ENCODE data around the gene TNS3.

TNS3 gene

DNA sequence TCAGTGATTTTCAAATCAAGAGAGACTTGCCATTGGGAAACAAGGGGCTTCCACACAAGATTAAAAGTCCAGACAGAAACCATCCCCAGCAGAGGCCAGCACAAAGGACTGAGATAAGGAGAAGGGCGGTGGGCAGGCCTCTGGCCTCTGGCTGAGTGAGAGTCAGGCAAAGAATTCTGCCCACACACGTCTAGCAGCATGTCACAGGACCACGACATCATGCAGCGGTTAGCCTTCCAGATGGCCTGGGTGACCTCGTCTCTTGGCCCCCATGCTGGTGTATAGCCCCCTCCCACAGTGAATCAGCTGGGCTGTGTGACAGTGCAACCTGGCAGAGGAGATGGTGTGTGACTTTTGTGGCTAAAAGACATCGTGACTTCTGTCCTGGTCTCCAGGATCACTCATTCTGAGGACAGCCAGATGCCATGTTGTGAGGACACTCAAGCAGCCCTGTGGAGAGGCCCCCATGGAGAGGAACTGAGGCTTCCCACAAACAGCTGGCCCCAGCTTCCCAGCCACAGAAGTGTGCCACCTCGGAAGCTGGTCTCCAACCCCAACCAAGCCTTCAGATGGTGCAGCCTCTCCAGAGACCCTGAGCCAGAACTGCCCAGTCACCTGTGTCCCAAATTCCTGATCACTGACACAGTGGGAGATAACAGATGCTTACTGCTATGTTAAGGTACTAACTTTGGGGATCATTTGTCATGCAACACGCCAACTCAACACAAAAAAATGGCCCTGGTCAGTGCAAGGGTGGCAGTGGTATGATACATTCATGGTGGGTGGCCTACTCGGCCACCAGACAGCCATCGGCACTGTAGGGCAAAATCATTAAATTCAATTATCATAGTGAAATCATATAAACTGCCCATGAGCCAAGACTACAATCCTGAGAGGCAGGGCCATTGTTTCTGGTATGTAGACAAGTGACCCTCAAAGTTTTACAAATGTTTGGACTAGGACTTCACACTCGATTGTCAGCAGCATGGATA is 73.2 kb downstream of the TNS3 start:
- H3K27ac Mint-ChIP-seq = no peak overlapping the region
- no peak for DNase-seq
- peaks cover 0 to 6% of the 10 kb centered on the region in 2 donors for H3K9me3 Mint-ChIP-seq
- ATAC-seq (replicated peaks) = no peak
- no peaks in the 10 kb centered on the region for H3K36me3 Mint-ChIP-seq (ENCODE audit: insufficient read depth)
- peaks cover 0 to 8% of the 10 kb centered on the region in 2 donors for H3K27me3 Mint-ChIP-seq
- H3K4me3 Mint-ChIP-seq = no peak overlapping the region
- H3K4me1 Mint-ChIP-seq (ENCODE audit: low read depth in 2 of 2) = no peaks in the 10 kb centered on the region

DNA sequence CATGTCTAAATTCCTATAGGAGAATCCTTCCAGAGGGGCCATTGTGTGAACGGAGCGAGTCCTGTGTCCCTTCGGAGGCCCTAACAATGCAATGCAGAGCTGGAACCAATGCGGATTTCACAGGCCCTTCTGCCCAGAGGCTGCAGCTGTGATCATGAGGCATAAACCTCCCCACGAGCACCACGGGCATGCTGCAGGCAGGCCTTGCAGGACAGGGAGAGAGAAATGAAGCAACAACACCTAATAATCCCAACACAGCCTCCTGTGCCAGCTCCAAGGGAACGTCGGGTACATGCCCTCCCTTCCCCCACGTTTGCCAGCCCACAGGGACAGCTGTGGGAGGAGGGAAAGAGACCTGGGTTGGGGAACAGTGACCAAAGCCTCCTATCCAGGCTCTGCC is 74.4 kb downstream of the TNS3 start:
- Mint-ChIP-seq H3K4me1 (ENCODE audit: low read depth in 2 of 2) (no peaks in the 10 kb centered on the region), H3K27ac (no peak overlapping the region)

DNA sequence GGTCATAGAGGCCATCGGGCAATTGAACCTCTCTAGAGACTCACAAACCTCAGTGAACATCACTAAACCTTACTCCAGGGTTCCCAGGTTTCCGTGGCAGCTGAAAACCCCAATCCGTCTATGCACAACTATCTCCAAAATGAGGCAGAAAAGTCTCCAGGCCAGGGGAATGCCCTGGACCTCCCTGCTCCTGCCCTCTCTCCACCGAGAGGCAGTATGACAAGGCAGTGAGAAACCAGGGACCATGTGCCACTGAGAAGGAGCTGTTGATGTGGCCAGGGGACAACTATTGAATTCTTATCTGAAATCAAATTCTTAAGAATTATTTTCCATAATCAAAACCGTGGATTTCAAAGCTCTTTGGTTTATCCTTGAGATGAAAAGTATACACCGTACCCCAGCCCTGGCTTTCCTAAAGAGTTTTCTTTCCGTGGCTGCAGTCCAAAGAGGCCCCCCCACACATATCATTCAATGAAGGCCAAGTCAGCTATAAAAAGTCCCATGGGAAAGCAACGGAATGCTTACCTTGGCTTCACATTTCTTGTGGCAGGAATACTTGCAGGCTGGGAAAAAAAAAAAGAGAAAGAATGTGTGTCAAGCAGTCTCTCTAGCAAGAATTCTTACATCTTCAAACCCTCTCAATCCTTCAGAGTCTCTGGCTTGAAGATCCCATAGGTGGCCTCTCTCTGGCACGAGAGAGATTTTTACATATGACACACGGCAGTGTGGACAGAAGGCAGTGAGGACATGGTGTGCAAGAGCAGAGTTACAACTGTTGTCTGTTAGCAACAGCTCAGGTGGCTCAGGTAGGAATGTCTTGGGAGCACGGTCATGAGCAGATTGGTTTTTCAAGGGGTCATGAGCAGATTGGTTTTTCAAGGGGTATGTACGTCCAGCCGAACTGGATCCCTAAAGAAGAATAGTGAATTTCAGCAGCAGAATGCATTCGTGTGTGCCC is 75.2 kb downstream of the TNS3 start:
- no peak overlapping the region for H3K4me3 Mint-ChIP-seq
- H3K27me3 Mint-ChIP-seq = peaks cover 0 to 8% of the 10 kb centered on the region in 2 donors
- H3K36me3 Mint-ChIP-seq (ENCODE audit: insufficient read depth) = no peaks in the 10 kb centered on the region
- no peak overlapping the region for H3K27ac Mint-ChIP-seq
- ATAC-seq (replicated peaks) (no peak), DNase-seq (no peak)
- H3K4me1 Mint-ChIP-seq (ENCODE audit: low read depth in 2 of 2) = no peaks in the 10 kb centered on the region
- H3K9me3 Mint-ChIP-seq = peaks cover 0 to 6% of the 10 kb centered on the region in 2 donors

More for the DNA sequence above, 74.4 kb downstream of the TNS3 start:
- no peaks in the 10 kb centered on the region for H3K36me3 Mint-ChIP-seq (ENCODE audit: insufficient read depth)
- DNase-seq = no peak
- H3K4me3 Mint-ChIP-seq = no peak overlapping the region
- H3K27me3 Mint-ChIP-seq = peaks cover 0 to 8% of the 10 kb centered on the region in 2 donors
- peaks cover 0 to 6% of the 10 kb centered on the region in 2 donors for H3K9me3 Mint-ChIP-seq
- ATAC-seq (replicated peaks) = no peak

GRCh38 chr7:47505312-47506007 is 76.5 kb downstream of the TNS3 start:
- H3K9me3 Mint-ChIP-seq = peaks cover 0 to 6% of the 10 kb centered on the region in 2 donors
- no peaks in the 10 kb centered on the region for H3K4me1 Mint-ChIP-seq (ENCODE audit: low read depth in 2 of 2)
- H3K36me3 Mint-ChIP-seq (ENCODE audit: insufficient read depth) = no peaks in the 10 kb centered on the region

GRCh38 chr7:47504551-47505311 is 77.2 kb downstream of the TNS3 start:
- no peaks in the 10 kb centered on the region for H3K4me1 Mint-ChIP-seq (ENCODE audit: low read depth in 2 of 2)
- no peak overlapping the region for H3K4me3 Mint-ChIP-seq
- no peak for ATAC-seq (replicated peaks)
- DNase-seq = no peak
- no peak overlapping the region for H3K27ac Mint-ChIP-seq
- no peaks in the 10 kb centered on the region for H3K36me3 Mint-ChIP-seq (ENCODE audit: insufficient read depth)
- peaks cover 0 to 6% of the 10 kb centered on the region in 2 donors for H3K9me3 Mint-ChIP-seq
- H3K27me3 Mint-ChIP-seq = peaks cover 0 to 8% of the 10 kb centered on the region in 2 donors

More at GRCh38 chr7:47505312-47506007, 76.5 kb downstream of the TNS3 start:
- H3K4me3 Mint-ChIP-seq = no peak overlapping the region
- DNase-seq = no peak
- peaks cover 0 to 8% of the 10 kb centered on the region in 2 donors for H3K27me3 Mint-ChIP-seq
- no peak for ATAC-seq (replicated peaks)
- H3K27ac Mint-ChIP-seq = no peak overlapping the region

DNA sequence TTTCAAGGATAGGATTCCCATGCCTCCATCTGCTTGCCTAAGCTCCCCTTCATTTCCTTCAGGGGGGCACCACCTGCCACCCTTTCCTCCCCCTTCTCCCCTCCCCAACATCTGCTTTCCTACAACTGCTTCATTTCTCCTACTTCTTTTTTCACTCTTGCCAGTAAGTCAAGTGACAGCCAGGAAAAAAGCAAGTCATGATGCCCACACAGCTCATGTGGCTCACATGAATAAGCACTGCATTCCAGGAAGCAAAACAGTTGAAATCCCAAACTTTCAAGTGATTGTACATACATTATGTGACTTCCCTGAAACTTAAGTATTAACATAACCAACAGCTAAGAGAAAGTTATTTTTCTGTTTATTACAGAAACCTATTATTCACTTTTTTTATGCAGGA is 78.6 kb downstream of the TNS3 start:
- Mint-ChIP-seq H3K4me3 (no peak overlapping the region), H3K27me3 (peaks cover 0 to 8% of the 10 kb centered on the region in 2 donors), H3K27ac (no peak overlapping the region), H3K4me1 (ENCODE audit: low read depth in 2 of 2) (no peaks in the 10 kb centered on the region), H3K36me3 (ENCODE audit: insufficient read depth) (no peaks in the 10 kb centered on the region), H3K9me3 (peaks cover 0 to 6% of the 10 kb centered on the region in 2 donors)
- ATAC-seq (replicated peaks) (no peak), DNase-seq (no peak)

GRCh38 chr7:47502240-47502877 is 79.6 kb downstream of the TNS3 start:
- no peak for ATAC-seq (replicated peaks)
- Mint-ChIP-seq H3K9me3 (peaks cover 0 to 6% of the 10 kb centered on the region in 2 donors), H3K36me3 (ENCODE audit: insufficient read depth) (no peaks in the 10 kb centered on the region), H3K27ac (no peak overlapping the region), H3K4me1 (ENCODE audit: low read depth in 2 of 2) (peaks cover 0 to 2% of the 10 kb centered on the region in 2 donors), H3K4me3 (no peak overlapping the region), H3K27me3 (peaks cover 0 to 8% of the 10 kb centered on the region in 2 donors)
- no peak for DNase-seq

DNA sequence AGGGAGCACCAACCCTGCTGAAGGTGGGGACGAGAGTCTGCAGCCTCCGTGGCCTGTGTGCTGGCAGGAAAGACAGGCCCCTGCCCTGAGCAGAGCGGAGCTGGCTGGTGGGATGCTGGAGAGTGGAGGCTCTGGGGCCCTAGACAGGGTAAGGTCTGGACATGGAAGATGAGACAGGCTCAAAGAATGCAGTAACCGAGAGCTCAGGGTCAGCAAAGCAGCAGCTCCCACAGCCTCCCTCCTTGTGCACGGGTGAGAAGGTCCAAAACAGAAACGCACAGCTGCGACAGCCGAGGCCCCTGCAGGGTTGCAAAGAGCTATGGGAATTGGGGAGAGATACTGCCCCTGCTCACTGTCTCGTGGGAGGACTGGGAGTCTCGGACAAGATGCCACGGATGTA is 80.5 kb downstream of the TNS3 start:
- peaks cover 0 to 2% of the 10 kb centered on the region in 2 donors for H3K4me1 Mint-ChIP-seq (ENCODE audit: low read depth in 2 of 2)
- no peak for ATAC-seq (replicated peaks)
- peaks cover 0 to 6% of the 10 kb centered on the region in 2 donors for H3K9me3 Mint-ChIP-seq
- no peak overlapping the region for H3K27ac Mint-ChIP-seq
- H3K36me3 Mint-ChIP-seq (ENCODE audit: insufficient read depth) = no peaks in the 10 kb centered on the region
- no peak overlapping the region for H3K4me3 Mint-ChIP-seq
- H3K27me3 Mint-ChIP-seq = peaks cover 0 to 6% of the 10 kb centered on the region in 2 donors
- no peak for DNase-seq

- H3K27me3 Mint-ChIP-seq = peaks cover 0 to 7% of the 10 kb centered on the region in 2 donors
- DNase-seq (no peak), ATAC-seq (replicated peaks) (no peak)
- no peak overlapping the region for H3K27ac Mint-ChIP-seq
- peaks cover 0 to 2% of the 10 kb centered on the region in 2 donors for H3K4me1 Mint-ChIP-seq (ENCODE audit: low read depth in 2 of 2)
- H3K9me3 Mint-ChIP-seq = peaks cover 0 to 9% of the 10 kb centered on the region in 2 donors
- no peaks in the 10 kb centered on the region for H3K36me3 Mint-ChIP-seq (ENCODE audit: insufficient read depth)
- no peak overlapping the region for H3K4me3 Mint-ChIP-seq
These were observed 81.8 kb downstream of the TNS3 start for GRCh38 chr7:47500103-47500563.

- Mint-ChIP-seq H3K4me3 (no peak overlapping the region), H3K4me1 (ENCODE audit: low read depth in 2 of 2) (peaks cover 0 to 2% of the 10 kb centered on the region in 2 donors), H3K27me3 (peaks cover 0 to 7% of the 10 kb centered on the region in 2 donors), H3K36me3 (ENCODE audit: insufficient read depth) (no peaks in the 10 kb centered on the region), H3K9me3 (peaks cover 0 to 9% of the 10 kb centered on the region in 2 donors), H3K27ac (no peak overlapping the region)
- DNase-seq = no peak
- no peak for ATAC-seq (replicated peaks)
These were observed 83.5 kb downstream of the TNS3 start for GRCh38 chr7:47498229-47499056.

- no peak overlapping the region for H3K4me3 Mint-ChIP-seq
- peaks cover 0 to 2% of the 10 kb centered on the region in 2 donors for H3K4me1 Mint-ChIP-seq (ENCODE audit: low read depth in 2 of 2)
- H3K27me3 Mint-ChIP-seq = peaks cover 0 to 7% of the 10 kb centered on the region in 2 donors
- no peak overlapping the region for H3K27ac Mint-ChIP-seq
- no peaks in the 10 kb centered on the region for H3K36me3 Mint-ChIP-seq (ENCODE audit: insufficient read depth)
- ATAC-seq (replicated peaks) (peak; percentile 17), DNase-seq (no peak)
- H3K9me3 Mint-ChIP-seq = peaks cover 0 to 9% of the 10 kb centered on the region in 2 donors
These were observed 84.4 kb downstream of the TNS3 start for GRCh38 chr7:47497367-47498096.
